Measurements from ENCODE around the gene RABAC1.

Gene RABAC1

DNA sequence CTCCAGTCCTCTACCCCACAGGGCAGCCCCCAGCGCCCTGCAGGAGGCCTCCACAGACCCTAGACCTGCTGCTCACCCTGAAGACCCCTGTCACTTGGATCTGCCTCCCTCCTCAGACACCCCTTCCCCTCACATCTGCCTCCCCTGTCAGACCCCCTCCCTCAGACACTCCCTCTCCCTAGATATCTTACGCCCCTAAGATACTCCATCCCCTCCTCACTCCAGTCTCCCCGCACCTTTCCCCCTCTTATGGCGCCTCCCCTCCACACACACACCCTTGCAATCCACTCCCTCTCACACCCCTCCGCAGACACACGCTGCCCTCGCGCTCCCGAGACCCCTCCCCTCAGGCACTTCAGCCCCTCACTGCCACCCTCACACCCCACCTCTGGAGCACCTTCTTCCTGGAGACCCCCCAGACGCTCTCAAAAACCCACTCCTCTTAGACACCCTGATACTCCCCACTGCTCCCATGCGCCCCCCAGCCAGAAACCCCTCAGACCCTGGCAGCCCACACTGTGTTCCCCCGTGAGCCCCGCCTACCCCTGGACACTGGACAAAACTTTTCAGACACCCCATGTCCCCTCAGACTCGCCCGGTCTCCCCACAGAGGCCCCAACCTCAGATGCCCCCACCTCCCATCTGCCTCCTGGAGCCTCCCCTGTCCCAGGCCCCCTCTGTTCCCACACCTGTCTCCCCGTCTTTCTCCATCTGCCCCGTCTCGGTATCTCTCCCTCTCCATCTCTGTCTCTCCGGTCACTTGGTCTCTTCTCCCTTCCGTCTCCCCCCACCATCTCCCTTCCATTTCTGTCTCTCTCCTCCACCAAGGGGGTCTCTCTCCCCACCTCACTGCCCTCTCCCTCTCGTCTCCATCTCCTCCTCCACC is 45.3 kb downstream of the RABAC1 start:
- FAIRE-seq: no peak

DNA sequence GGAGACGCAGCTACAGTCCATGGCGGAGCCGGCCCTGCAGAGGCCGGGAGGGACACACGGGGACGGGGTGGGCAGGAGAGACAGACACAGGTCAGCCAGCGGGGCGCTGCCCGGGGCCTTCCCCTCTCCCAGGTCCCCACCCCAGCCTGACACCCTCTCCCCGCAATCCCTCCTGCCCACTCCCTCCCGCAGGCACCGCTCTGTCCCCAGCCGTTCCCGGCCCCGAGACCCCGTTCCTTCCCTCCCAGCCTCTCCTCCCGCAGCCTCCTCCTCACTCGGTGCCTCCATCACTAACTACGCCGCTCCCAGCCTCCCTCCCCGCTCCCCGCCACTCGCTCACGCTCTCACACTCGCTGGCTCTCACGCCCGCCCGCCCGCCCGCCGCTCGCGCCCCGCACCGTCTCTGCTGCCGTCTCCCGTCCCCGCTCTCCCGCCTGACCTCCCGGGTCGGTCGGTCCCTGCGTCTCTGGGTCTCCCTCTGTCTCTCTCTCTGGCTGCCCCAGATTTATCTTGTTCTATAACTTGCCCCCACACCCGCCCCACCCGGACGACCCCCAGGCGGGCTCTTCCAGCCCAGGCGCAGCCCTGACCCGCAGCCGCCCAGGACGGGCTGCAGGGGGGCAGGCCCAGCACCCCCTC is 46.1 kb downstream of the RABAC1 start:
- no peak for FAIRE-seq

DNA sequence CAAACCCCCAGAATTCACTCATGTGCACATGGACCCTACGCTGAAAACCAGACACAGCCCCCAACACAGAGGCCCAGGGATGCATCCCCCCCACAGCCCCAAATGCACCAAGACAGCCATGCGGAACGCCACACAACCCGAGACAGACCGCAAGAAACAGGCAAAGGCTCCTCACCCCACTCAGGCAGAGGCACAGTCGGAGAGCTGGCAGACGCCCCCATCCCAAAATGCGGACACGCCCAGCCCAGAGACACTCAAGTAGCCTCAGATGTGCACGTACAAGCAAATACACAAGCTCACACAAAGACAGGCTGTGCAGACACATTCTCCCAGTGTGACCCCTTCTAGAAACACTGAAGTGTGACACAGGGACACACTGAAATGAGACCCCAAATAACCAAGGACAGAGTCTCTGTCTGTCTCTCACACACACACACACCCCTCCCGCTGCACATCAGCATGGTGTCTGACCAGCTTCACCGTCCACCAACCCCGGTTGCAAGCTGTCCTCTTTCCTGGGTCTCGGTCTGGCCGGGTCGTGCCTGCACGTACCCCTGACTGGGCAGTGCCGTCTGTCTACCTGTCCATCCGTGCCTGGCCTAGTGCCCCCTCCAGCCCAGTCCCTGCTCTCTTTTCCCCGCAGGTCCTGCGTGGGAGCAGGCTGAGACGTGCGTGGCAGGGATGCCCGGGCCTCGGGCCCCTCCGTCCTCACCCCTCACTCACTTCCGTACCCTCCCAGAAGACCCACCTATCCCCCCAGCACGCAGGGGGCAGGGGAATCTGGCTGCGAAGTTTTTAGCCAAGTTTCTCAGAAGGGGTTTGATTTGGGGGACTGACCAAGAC is 47.0 kb downstream of the RABAC1 start:
- FAIRE-seq: no peak

DNA sequence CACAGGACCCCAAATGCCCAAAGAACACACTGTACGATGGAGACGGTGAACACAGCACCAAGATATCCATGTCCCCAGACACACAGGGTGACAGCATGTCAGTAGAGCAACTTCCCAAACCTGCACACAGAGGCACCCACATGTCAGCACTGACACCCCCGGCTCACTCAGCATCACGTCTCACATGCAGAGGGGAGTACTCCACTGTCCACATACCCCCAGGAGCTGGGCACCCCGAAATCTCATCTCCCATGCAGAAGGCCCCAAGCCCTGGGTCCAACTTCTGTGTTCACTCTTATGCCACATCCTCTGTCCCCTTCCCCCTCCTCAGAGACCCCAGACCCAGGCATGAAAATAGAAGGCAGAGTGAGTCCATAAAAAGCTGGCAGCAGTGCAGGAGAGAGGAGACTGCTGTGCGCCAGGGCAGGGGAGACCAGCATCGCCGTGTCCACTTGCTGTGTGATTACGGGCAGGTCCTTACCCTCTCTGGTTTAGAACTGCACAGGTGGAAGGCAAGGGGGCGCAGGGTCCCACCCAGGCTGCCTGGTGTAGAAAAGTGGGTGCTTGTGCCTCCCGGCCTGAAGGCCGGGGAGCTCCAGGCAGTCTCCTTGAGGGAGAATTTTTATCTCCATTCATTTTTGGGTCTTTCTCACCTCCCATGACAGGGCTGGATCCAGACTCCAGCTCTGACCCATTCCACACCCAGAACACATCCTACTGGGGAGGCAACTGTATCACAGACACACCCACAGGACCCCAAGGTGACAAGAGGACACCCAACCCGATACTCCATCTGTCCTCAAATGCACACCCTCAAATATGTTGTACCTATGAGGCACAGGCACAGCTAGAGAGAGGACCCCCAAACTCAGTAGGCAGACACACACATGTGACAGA is 47.9 kb downstream of the RABAC1 start:
- FAIRE-seq: no peak

DNA sequence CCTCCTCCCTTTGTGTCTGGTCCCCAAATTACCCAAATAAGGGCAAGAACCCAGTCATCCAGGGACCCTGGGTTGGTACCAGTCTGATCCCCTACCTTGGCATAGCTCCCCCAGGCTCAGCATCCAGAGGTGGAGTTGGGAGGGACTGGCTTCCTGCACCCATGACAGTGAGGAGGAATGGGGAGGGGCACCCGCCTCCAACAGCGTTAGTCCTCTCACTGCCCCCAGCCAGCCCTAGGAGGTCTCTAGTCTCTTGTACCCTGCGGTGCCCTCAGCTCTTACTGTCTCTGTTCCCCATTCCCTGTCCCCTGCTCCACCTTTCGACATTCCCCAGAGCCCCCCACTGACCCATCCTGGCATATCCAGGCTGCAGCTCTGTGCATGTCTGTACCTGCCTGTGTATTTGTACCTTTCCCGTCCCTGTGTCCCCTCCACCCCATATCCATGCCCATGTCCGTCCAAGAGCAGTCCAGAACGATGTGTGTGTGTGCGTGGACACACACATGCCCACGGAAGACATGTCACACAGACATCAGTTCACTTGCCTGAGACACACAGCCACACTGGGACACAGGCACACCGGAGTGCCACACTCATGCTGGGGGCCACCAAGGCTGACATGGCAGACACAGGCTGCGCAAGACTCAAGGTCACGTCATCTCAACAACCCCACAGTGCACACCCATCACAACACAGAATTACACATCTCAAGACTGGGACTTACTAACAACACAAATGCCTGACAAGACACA is 48.7 kb downstream of the RABAC1 start:
- no peak for FAIRE-seq

DNA sequence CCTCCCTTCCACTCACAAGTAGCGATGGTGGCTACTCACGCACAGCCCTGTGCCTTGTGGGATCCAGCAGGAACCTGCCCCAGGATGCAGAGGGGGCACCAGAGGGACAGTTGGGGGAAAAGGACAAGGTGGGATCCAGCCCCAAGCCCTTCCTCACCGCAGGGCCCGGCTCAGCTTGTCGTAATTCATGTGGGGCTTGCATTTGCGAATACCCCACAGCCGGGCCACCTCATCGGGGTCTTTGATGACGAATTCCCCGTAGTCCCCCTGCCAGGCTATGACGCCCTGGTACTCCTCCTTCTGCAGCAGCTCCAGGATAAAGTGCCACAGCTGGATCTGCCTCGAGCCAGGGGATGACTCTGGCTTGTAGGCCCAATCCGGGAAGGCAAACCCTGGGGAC is 49.4 kb downstream of the RABAC1 start:
- FAIRE-seq: no peak

DNA sequence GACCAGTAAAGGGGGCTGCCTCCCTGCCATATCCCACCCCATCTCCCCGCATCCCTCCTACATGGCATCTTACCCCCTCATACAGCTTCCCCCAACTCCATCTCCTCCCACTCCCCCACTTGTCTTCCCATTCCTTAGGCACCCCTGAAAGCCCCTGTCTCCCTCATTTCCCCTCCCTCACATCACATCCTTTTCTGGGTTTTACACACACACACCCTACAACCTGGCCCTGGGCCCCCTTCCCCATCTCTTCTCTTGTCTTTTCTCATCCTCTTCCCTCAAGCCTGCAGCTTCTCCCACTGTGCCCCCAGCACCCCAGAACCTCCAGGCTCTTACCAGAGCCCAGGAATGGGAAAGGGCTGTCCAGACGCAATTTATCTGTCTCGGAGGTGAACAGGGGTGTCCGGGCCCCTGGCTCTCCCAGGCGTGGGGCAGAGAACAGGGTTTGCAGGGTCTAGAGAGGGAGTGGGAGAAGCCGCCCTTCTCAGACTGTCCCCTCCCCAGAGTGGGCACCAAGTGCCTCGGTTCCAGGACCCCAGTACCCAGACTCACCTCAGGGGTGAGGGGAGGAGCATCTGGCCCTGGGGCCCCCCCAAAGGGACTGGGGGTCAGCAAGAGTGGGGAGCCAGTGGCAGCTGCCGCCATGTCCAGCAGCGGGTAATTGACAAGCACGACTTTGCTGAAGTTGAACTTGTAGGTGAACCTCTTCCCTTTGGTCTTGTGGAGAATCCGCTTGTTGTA is 50.2 kb downstream of the RABAC1 start:
- no peak for FAIRE-seq

DNA sequence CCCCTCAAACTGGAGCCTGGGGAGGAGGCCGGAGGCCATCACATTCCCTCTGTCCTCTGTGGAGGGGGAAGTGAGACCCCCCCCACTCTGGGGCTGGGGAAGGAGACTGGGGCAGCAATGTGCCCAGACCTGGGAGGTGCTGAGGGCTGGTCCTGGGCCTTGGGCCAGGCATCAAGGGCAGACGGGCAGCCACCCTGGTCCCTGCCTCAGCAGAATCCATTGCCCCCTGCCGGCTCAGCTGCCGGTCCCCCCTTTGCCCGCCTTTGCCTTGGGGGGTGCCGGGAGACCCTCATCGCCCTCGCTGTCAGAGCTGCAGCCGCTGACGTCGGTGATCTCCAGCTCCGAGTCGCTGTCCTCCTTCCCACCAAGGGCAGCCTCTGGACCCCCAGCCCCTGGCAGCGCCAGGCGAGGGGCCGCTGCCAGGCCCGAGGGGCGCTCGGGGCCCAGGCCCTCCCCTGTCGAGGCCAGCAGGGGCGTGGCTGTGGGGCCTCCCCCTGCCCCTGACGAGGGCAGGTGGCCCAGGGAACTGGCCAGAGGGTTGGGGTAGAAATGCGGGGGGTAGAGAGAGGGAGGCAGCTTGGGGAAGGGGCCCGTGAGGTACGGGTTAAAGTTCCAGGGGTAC is 51.0 kb downstream of the RABAC1 start:
- no peak for FAIRE-seq

DNA sequence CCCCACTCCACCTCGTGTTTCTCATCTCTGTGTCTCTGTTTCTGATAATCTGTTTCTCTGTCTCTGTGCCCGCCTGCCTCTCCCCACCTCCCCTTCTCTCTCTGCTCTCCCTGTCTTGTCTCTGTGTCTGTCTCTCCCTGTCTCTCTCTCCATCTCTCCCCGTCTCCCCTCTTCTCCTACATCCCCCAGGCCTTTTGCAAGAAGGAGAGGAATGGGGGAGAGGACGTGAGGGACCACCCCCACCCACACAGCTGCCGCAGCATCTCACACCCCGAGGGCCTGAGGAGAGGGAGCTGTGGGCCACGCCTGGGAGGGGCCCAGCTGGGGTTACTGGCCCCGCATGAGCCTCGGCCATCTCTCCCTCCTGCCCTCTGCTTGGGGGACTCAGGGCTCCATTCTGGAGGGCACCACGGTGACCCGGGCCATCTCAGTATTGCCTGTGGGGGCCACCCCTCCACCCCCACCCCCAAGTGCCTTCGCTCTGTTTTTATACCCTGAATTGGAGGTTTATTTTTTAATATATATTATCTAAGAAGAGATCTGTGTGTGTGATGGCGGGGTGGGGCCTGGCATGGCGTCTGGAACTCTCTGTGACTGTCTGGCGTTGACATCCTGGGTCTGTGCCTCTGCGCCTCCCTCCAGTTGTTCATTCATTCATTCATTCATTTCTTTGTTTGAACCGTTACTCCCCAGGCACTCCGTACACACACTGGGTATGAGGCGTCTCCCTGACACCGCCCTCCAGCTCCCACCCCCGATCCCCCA is 52.0 kb downstream of the RABAC1 start:
- FAIRE-seq: no peak

Data from islet of Langerhans (tissue), 1 donor.